Measurements from ENCODE around the gene CGNL1.

CGNL1 gene

DNA sequence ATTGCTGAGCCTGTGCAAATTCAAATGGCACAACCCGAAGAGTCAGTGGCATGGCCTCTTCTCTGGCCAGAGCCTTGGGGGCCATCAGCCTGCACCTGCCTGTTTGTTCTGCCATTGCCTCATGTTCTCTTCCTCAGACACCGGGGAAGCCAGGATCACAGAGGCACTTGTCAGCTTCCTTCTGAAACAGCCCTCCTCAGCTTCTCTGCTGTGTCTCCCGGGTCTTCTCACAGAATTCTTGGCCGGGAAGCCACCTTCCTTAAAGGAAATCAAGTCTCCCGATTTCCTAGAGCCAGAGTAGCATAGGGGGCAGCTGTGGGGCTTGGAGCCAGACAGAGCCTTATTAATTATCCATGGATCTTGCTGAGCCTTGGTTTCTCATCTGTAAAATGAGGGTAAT is 47.4 kb upstream of the CGNL1 start:
- no peaks in the 10 kb centered on the region for H4K20me1 ChIP-seq (ENCODE audit: insufficient read depth, low read length)
- TF ChIP-seq EZH2 (IDR thresholded peaks at IDR 0.05; ENCODE audit: borderline replicate concordance, low read length) = no peak
- TF ChIP-seq, protein P1, sequence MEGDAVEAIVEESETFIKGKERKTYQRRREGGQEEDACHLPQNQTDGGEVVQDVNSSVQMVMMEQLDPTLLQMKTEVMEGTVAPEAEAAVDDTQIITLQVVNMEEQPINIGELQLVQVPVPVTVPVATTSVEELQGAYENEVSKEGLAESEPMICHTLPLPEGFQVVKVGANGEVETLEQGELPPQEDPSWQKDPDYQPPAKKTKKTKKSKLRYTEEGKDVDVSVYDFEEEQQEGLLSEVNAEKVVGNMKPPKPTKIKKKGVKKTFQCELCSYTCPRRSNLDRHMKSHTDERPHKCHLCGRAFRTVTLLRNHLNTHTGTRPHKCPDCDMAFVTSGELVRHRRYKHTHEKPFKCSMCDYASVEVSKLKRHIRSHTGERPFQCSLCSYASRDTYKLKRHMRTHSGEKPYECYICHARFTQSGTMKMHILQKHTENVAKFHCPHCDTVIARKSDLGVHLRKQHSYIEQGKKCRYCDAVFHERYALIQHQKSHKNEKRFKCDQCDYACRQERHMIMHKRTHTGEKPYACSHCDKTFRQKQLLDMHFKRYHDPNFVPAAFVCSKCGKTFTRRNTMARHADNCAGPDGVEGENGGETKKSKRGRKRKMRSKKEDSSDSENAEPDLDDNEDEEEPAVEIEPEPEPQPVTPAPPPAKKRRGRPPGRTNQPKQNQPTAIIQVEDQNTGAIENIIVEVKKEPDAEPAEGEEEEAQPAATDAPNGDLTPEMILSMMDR (IDR thresholded peaks at IDR 0.05; ENCODE audit: low read length) = no peak
- H3K9ac ChIP-seq (ENCODE audit: low read length) = no peak overlapping the region
- peaks cover 1% of the 10 kb centered on the region for H3K4me1 ChIP-seq (ENCODE audit: insufficient read depth, low read length, severe bottlenecking)
- no peaks in the 10 kb centered on the region for H3K36me3 ChIP-seq (ENCODE audit: insufficient read depth, low read length)
- no peak overlapping the region for H3K4me3 ChIP-seq (ENCODE audit: low read depth, low read length, poor library complexity, severe bottlenecking)
- no peak overlapping the region for H3K27ac ChIP-seq (ENCODE audit: low read depth, low read length, poor library complexity, severe bottlenecking)
- H3K4me2 ChIP-seq (ENCODE audit: low read length) = no peak overlapping the region
- H2AFZ ChIP-seq (ENCODE audit: low read length) = no peak overlapping the region
- no peaks in the 10 kb centered on the region for H3K9me3 ChIP-seq (ENCODE audit: low read length)
- no peaks in the 10 kb centered on the region for H3K9me2 ChIP-seq (ENCODE audit: low read depth, low read length)
- no peaks in the 10 kb centered on the region for H3F3A ChIP-seq (ENCODE audit: insufficient read depth, low read length)
- H3K79me2 ChIP-seq (ENCODE audit: insufficient read depth, low read length) = no peaks in the 10 kb centered on the region
- 0 out of 2 replicates have a peak, but pooled peaks cover 4% of the 10 kb centered on the region for H3K27me3 ChIP-seq (ENCODE audit: insufficient read depth, low read length)

DNA sequence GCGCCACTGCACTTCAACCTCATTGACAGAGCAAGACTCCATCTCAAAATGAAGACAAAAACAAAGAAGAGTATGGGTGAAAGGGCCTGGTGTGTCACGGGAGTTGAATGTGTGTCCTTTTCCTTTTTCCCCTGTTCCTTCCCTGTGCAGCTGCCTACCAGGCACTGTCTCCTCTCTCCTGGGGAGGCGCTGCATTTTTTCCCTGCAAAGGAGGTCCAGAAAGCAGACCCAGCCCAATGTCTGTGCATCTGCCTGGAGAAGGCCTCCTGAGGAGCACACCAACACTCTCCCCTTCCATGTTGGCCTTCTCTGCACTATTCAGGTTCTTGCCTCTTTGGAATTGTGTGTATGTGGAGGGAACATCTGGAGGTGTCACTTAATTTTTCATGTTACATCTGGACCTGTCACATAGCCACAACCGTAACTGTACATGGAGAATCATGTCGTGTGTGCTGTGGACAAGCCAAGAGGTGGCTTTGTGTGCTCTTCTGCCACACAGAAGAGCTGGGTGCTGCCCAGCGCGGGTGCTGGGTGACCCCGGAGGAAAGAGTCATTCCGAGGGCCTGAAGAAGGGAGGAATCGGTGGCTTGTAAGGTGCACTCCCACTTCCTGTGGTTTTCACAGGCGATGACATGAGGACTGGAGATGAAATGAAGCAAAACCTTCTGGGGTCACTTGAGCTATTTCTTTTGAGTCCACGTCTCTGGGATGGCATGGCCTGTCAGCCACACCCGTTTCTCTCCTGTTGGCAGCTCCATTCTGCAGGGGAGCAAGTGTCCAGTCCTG is 46.5 kb upstream of the CGNL1 start:
- no peak overlapping the region for H3K4me2 ChIP-seq (ENCODE audit: low read length)
- H3K36me3 ChIP-seq (ENCODE audit: insufficient read depth, low read length) = no peaks in the 10 kb centered on the region
- H2AFZ ChIP-seq (ENCODE audit: low read length) = no peak overlapping the region
- no peak overlapping the region for H3K27ac ChIP-seq (ENCODE audit: low read depth, low read length, poor library complexity, severe bottlenecking)
- no peak for TF ChIP-seq EZH2 (IDR thresholded peaks at IDR 0.05; ENCODE audit: borderline replicate concordance, low read length)
- TF ChIP-seq, protein P1 (IDR thresholded peaks at IDR 0.05; ENCODE audit: low read length) = no peak
- H3K4me1 ChIP-seq (ENCODE audit: insufficient read depth, low read length, severe bottlenecking) = no peaks in the 10 kb centered on the region
- no peaks in the 10 kb centered on the region for H3K9me2 ChIP-seq (ENCODE audit: low read depth, low read length)
- H3K27me3 ChIP-seq (ENCODE audit: insufficient read depth, low read length) = 0 out of 2 replicates have a peak, but pooled peaks cover 4% of the 10 kb centered on the region
- no peaks in the 10 kb centered on the region for H3K79me2 ChIP-seq (ENCODE audit: insufficient read depth, low read length)
- no peak overlapping the region for H3K9ac ChIP-seq (ENCODE audit: low read length)
- H3K4me3 ChIP-seq (ENCODE audit: low read depth, low read length, poor library complexity, severe bottlenecking) = no peak overlapping the region
- H3K9me3 ChIP-seq (ENCODE audit: low read length) = no peaks in the 10 kb centered on the region
- no peaks in the 10 kb centered on the region for H4K20me1 ChIP-seq (ENCODE audit: insufficient read depth, low read length)
- H3F3A ChIP-seq (ENCODE audit: insufficient read depth, low read length) = no peaks in the 10 kb centered on the region

DNA sequence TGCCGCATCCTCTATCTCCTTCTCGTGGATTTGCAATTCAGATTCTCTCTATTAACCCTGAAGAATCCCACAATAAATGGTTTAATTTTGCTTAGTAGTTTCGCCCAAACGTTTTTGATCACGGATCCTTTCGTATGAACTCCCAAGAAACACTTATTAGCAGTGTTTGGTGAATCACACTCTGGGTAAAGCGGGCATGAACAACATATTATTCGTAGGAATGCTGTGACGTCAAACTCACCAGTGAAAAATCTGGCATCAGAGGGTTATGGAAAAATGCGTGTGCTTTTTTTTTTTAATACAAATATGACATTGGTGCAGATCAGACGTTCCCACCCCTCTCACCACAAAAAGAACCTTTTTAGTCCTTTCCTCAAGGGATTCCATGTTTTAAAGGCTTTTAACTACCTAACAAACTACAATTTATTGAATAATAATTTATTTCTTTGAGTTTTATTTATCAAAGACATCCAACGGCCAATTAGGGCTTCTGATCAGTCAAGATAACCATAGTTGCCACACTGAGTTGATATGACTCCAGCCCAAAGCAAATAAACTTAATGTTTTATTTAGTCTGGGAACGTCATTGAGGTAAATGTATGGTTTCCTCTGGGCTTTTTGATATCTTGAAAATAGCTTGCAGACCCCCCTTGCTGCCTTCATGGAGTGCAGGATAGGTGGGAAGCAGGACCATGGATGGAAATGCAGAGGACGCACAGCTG is 45.5 kb upstream of the CGNL1 start:
- no peak overlapping the region for H3K4me2 ChIP-seq (ENCODE audit: low read length)
- H3K27me3 ChIP-seq (ENCODE audit: insufficient read depth, low read length) = 0 out of 2 replicates have a peak, but pooled peaks cover 4% of the 10 kb centered on the region
- TF ChIP-seq, protein P1 (IDR thresholded peaks at IDR 0.05; ENCODE audit: low read length) = no peak
- TF ChIP-seq EZH2 (IDR thresholded peaks at IDR 0.05; ENCODE audit: borderline replicate concordance, low read length) = no peak
- H3K27ac ChIP-seq (ENCODE audit: low read depth, low read length, poor library complexity, severe bottlenecking) = no peak overlapping the region
- no peaks in the 10 kb centered on the region for H3K9me3 ChIP-seq (ENCODE audit: low read length)
- H2AFZ ChIP-seq (ENCODE audit: low read length) = no peak overlapping the region
- no peaks in the 10 kb centered on the region for H3K79me2 ChIP-seq (ENCODE audit: insufficient read depth, low read length)
- H3K36me3 ChIP-seq (ENCODE audit: insufficient read depth, low read length) = no peaks in the 10 kb centered on the region
- no peaks in the 10 kb centered on the region for H3K9me2 ChIP-seq (ENCODE audit: low read depth, low read length)
- H4K20me1 ChIP-seq (ENCODE audit: insufficient read depth, low read length) = no peaks in the 10 kb centered on the region
- no peak overlapping the region for H3K9ac ChIP-seq (ENCODE audit: low read length)
- H3F3A ChIP-seq (ENCODE audit: insufficient read depth, low read length) = no peaks in the 10 kb centered on the region
- no peak overlapping the region for H3K4me3 ChIP-seq (ENCODE audit: low read depth, low read length, poor library complexity, severe bottlenecking)
- no peaks in the 10 kb centered on the region for H3K4me1 ChIP-seq (ENCODE audit: insufficient read depth, low read length, severe bottlenecking)
